HG03575 (cell line): Measurements from ENCODE around the gene CD84.
"Not testable (repeated sequence)": the region's sequence is repeated elsewhere in the genome, so short reads cannot be mapped to it uniquely, and the experiment has no call there.

Experiments
- ATAC-seq: cut with Tn5 transposase; IDR thresholded peaks from one replicate; pipeline ENCODE4 v1.9.1; 2021; ENCODE audit not compliant: unreplicated experiment, insufficient number of reproducible peaks, low FRiP score; ENCODE audit errors: extremely low read depth

The CD84 gene

GRCh38 chr1:160578175-160578524, 1.1 kb downstream of the CD84 start:
- ATAC-seq = no peak

DNA sequence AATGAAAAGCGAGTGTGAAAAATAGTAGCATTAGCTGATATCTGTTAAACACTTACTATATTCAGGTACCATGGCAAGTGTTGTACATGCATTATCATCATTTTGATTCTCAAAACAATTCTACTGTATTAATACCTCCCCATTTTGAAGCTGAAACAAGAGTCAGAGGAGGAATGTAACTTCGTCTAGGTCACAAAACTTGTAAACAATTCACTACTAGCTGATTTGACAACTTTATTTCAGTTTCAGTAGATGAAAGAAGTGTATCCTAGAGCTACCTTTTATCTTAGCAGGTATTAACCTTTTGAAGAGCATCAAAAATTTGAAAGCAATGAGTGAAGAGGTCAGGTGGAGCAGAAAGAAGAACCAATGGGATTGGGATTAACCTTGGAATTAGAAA, 1.6 kb downstream of the CD84 start:
- no peak for ATAC-seq

DNA sequence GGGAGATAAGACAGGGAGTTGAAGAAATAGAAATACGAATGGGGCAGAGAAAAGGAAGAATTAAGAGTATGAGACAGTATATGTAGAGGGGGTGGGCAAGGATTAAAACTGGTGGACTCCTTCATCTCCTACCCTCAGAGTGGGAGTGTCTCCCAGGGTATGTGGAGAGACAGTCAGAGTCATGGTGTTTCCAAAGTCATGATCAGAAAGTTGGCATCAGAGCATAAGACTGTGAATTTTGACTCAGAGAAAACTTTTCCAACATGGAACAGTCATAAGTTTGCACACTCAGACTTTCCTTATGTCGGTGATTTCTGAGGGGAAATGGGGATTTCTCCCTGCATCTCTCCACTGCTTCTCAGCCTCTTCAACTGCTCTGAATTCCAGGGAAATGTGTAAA, 2.4 kb downstream of the CD84 start:
- ATAC-seq = no peak

DNA sequence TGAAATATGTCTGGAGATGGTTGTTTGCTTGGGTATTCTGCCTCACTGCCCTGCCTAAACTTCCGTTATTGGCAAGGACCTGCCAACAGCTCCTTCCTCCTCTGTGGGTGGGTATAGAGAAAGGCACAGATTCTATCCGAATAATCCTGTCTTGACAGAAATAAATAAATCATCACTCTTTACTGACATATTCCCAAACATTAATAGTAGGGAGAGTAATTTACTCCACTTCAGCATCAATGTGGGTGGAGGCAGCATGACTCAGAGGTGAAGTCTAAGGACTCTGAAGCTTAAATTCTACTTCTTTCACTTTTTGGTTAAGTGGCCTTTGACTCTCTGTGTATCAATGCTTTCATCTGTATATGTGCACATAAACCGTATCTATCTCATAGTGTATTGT, 2.9 kb downstream of the CD84 start:
- ATAC-seq = no peak

DNA sequence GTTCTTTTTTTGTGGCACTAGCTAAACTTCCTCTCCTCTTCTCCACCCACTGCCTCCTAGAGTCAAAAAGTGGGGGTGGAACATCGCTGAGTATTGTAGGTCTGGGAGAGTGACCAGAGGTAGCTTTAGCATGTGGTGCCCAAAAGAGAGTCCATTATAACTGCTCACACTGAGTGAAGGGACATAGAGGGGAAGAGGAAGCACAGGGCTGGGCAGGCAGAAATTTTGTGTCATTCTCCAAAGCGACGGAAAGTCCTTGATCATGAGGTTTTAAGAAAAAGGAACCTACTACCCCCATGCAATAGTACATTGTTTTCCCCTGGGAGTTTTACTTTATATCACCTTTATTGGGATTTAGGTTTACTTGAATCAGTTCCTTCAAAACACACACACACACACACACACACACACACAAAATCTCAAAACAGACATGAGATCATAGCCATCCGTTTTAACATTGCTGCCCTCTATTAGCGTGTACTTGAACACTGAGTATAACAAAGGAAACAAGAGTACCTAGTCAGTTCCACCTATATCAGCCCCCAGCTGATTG, 4.1 kb downstream of the CD84 start:
- ATAC-seq = no peak

- no peak for ATAC-seq
Observed at GRCh38 chr1:160570840-160571239, 8.5 kb downstream of the CD84 start.

DNA sequence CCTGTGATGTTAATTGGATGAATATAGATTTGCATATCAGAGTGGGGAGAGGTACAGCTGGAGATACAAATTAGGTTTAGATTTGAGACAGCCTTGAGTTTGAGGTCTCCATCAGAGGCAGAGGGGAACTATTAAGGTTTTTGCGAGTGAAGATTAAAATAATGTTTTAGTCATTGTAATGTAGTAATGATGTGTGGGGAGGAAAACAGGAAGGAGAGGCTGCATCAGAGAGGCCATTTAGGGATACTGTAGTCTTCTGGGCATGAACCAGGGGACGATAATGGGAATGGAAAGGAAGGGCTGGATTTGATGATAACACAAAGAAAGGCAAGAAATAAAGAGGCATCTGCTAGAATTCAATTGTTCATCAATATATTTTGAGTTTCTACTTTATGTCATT, 9.5 kb downstream of the CD84 start:
- no peak for ATAC-seq

DNA sequence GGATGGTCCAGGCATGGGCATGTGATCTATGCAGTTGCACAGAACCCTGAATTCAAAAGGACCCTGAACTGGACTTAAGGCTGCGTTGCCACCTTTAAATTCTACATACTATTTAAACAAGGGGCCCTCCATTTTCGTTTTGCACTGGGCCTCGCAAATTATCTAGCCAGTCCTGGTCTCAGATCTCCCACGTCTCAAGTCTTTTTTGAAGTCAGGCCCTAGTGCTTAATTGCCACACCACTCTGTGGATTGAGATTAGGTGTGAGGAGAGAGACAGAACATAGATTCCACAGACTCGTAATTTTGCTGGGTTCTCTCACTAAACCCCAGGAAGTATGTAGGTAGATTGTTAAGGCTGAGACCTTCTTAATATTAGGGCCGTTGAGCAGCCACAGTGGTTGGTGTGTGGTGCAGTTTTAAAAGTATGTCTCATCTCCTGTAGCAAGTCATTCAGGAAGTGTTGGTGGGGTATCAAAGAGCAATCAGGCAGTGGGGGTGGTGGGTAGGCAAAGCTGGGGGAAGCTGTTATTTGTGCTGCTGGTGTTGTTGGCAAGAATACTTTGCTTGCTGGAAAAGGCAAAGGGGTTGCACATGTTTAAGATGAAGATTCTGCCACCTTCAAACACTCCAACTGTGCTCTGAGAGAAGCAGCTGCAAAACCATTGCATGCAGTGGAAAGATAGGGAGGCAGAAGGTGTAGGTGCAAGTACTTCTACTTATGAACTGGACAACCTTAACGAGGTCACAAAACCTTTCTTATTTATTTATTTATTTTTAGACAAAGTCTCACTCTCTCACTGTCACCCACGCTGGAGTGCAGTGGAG, 11.2 kb downstream of the CD84 start:
- no peak for ATAC-seq

DNA sequence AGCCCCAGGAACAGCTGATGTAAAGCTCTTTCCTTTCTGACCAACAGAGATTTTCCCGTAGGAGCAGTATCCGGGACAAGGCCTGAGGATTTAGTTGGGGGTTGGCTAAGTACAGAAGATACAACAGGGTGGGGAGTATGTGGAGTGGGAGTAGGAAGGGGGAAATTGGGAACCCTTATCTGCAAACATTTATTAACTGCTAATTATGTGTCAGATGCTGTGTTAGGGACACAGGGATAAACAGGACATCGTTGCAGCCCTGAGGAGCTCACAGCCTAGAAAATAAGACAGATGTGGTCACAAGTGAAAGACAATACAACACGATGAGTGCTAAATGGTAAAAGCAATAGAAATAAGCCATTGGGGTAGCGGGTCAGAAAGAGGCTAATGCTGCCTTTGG, 12.0 kb downstream of the CD84 start:
- no peak for ATAC-seq

DNA sequence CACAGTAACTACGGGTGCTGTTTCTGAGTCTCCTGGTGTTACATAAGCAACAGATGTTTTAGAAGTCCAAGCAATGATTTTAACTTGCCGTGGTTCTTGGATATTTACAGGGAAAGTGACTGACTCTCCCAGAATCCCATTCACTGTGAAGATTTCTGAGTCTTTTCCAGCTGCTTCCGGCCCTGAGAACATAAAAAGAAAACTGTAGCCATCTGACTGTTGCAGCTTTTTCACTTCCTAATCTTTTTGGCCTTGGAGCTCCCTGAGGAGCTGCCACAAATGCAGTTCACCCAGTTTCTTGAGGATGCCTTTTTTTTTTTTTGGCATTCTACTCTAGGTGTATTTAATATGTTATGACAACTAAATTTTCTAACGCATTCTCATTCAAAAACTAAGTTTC, 13.7 kb downstream of the CD84 start:
- ATAC-seq = no peak

DNA sequence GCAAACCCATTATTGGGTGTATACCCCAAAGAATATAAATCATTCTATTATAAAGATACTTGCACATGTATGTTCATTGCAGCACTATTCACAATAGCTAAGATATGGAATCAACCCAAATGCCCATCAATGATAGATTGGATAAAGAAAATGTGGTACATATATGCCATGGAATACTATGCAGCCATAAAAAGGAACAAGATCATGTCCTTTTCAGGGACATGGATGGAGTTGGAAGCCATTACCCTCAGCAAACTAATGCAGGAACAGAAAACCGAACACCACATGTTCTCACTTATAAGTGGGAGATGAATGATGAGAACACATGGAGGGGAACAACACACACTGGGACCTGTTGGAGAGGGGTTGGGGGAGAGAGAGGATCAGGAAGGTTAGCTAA, 16.1 kb downstream of the CD84 start:
- not testable (repeated sequence) for ATAC-seq

- not testable (repeated sequence) for ATAC-seq
Observed at GRCh38 chr1:160562745-160563144, 16.6 kb downstream of the CD84 start.

DNA sequence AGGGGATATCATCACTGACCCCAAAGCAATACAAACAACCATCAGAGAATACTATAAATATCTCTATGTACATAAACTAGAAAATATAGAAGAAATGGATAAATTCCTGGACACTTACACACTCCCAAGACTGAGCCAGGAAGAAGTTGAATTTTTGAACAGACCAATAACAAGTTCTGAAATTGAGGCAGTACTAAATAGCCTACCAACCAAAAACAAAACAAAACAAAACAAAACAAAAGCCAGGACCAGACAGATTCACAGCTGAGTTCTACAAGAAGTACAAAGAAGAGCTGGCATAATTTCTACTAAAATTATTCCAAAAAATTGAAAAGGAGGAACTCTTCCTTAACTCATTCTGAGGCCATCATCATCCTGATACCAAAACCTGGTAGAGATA, 18.5 kb downstream of the CD84 start:
- no peak for ATAC-seq

- no peak for ATAC-seq
Observed at GRCh38 chr1:160560045-160560705, 19.1 kb downstream of the CD84 start.

- not testable (repeated sequence) for ATAC-seq
Observed at GRCh38 chr1:160559437-160559836, 19.9 kb downstream of the CD84 start.

- ATAC-seq = no peak
Observed at GRCh38 chr1:160558660-160559380, 20.5 kb downstream of the CD84 start.

- no peak for ATAC-seq
Observed at GRCh38 chr1:160553778-160554177, 25.5 kb downstream of the CD84 start.

DNA sequence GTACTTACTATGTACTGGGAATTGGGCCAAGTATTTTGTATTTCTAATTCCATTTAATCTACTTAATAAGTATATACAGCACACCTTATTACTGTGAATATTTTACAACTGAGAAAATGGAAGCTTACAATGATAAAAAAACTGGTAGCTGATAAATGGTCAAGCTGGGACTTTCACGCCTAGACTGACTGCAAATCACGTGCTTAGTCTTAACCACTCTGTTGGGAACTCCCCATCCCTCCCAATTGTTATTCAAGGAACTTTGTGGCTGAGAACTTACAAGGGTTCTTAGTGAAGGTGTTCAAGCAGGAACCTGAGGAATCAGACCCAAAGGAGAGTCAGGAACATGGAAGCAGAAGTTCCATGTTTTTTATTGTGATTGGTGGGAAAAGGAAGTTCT, 26.9 kb downstream of the CD84 start:
- ATAC-seq = no peak

GRCh38 chr1:160550572-160551034, 28.7 kb downstream of the CD84 start:
- no peak for ATAC-seq

GRCh38 chr1:160549665-160550006, 29.7 kb downstream of the CD84 start:
- no peak for ATAC-seq
